Measurements from ENCODE around the gene ICAM3.

ICAM3 gene

GRCh38 chr19:10317857-10318462 lies 21.5 kb downstream of the ICAM3 start:
- no peak for DNase-seq

DNA sequence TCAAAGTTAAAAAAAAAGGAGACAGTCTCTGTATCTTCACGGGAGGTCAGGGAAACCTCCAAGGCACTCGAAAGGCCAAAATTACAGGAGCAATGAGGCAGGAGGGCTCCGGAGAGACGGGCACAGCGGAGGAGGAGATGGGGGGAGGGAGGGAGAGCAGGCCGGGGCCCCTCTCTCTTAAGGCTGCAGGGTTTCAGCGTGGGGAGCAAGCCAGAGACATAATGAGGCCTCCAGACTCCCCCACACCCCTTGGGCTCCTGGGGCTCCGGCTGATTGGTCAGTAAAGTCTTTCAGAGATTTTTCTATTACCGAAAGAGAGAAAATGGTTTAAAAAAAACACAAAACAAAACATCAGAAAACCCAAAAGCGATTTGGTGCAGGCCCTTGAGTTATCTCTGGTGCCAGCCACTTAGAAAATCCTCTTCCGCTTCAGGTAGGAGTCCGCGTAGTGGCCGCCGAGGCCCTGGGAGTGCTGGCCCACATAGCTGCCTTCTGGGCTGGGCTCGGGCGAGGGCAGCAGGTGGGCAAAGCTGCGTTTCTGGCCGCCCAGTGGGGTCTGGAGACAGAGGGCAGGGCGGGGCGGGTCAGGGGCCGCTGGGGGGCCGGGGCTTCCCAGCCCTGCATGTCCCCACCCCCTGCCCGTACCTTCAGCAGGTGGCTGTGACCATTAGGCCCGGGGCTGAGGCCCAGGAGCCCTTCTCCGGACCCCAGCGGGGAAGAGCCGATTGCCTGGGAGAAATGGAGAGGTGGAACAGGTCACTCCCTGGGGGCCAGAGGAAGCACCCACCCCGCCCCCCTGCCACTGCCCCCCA lies 22.2 kb downstream of the ICAM3 start:
- no peak for DNase-seq

- DNase-seq, result no peak
Observed at GRCh38 chr19:10316229-10317044, 23.0 kb downstream of the ICAM3 start.

- DNase-seq, result peak; percentile 90
Observed at GRCh38 chr19:10315335-10316214, 23.8 kb downstream of the ICAM3 start, which contains the start of gene FDX2. Gene FDX2, minus strand, starts transcription at chr19:10316015. Its CDS starts 19 bp downstream, at chr19:10315996.

GRCh38 chr19:10309423-10309822 lies 30.0 kb downstream of the ICAM3 start, which contains the start of gene ZGLP1:
Gene ZGLP1, minus strand, starts transcription at chr19:10309815.
- DNase-seq, result no peak

GRCh38 chr19:10306327-10306726 lies 33.1 kb downstream of the ICAM3 start:
- no peak for DNase-seq

- DNase-seq, result no peak
Observed at GRCh38 chr19:10305139-10305806, 34.2 kb downstream of the ICAM3 start.

DNA sequence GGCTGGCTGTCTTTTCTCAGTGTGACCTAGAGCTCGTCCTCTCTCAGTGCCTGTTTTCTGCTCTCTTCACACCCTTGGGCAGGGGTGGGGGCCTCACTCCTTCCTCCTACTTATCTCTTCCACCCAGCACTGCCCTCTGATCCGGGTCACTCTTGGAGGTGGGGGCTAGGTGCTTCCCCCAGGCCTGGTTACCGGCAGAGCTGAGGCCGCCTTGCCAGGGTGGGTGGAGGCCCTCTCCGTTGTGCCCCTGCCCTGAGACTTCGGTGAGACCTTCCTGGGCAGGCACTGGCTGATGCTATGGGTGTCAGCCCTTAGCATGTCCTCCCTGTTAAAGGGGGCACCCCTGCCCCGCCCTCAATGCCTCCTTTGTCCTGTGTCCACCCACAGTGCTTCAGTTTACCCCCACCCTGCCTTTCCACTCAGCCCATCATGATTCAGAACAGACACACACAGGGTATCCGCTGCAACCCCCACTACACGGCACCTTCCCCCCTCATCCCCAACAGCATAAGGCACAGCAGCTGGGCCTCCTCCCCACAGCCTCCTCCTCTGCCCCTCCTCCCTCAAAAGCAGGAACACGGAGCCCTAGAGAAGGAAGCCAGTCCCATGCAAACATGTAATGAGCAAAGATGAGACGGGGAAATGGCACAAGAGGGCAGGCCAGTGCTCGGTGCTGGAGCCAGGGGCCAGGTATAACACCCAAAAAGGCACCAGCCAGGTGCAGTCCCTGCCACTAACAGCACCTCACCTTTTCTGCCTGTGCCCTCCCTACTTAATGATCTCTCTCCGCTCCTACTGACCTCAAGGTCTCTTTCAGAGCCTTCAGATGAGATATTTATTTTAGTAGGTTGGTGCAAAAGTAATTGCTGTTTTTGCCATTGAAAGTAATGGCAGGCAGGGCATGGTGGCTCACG lies 39.6 kb downstream of the ICAM3 start:
- no peak for DNase-seq

DNA sequence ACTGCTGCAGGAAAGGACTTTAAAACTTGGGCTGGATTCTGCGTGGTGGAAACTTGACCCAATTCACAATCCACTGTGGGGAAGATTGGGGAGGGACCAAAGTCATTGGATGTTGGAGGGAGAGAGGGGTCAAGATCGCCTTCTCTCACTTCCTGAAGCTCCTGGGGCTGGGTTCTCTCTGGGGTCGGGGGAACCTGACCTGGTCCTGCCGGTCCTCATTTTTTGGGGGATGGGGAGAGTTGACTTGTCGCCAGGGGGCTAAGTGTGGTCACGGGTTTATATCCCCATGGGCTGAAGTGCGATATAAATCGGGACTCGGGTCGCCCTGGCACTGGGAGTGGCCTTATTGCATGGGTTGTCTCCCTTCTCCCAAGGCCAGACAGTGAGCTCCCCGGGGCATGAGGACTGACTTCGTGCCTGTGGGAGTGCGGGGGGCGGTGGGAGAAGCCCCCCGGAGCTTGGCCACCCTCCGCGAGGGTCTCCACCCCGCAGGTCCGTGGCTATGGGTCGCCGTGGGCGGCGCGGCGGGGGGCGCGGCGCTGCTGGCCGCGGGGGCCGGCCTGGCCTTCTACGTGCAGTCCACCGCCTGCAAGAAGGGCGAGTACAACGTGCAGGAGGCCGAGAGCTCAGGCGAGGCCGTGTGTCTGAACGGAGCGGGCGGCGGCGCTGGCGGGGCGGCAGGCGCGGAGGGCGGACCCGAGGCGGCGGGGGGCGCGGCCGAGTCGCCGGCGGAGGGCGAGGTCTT lies 43.4 kb downstream of the ICAM3 start:
- no peak for DNase-seq

- peak; percentile 54 for DNase-seq
Observed at GRCh38 chr19:10295305-10295846, 44.0 kb downstream of the ICAM3 start.

DNA sequence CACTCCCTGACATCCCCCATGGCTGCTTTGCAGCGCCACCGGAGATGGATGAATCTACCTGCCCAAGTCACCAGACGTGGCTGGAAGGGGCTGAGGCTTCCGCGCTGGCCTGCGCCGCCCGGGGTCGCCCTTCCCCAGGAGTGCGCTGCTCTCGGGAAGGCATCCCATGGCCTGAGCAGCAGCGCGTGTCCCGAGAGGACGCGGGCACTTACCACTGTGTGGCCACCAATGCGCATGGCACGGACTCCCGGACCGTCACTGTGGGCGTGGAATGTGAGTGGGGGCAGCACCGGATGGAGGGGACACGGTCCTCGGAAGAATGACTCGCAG lies 45.1 kb downstream of the ICAM3 start:
- no peak for DNase-seq

DNA sequence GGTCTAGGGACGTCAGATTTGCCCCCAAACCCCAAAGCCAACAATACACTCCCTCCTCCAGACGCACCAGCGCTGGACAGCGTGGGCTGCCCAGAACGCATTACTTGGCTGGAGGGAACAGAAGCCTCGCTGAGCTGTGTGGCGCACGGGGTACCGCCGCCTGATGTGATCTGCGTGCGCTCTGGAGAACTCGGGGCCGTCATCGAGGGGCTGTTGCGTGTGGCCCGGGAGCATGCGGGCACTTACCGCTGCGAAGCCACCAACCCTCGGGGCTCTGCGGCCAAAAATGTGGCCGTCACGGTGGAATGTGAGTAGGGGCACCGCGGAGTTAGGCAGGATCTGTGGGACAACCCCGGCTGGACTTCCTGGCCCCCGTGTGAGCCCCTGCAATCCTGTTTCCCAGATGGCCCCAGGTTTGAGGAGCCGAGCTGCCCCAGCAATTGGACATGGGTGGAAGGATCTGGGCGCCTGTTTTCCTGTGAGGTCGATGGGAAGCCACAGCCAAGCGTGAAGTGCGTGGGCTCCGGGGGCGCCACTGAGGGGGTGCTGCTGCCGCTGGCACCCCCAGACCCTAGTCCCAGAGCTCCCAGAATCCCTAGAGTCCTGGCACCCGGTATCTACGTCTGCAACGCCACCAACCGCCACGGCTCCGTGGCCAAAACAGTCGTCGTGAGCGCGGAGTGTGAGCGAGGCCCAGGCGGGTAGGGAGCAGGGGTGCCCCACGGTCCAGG lies 45.6 kb downstream of the ICAM3 start:
- DNase-seq, result no peak

- no peak for DNase-seq
Observed at GRCh38 chr19:10292789-10293636, 46.4 kb downstream of the ICAM3 start.

DNA sequence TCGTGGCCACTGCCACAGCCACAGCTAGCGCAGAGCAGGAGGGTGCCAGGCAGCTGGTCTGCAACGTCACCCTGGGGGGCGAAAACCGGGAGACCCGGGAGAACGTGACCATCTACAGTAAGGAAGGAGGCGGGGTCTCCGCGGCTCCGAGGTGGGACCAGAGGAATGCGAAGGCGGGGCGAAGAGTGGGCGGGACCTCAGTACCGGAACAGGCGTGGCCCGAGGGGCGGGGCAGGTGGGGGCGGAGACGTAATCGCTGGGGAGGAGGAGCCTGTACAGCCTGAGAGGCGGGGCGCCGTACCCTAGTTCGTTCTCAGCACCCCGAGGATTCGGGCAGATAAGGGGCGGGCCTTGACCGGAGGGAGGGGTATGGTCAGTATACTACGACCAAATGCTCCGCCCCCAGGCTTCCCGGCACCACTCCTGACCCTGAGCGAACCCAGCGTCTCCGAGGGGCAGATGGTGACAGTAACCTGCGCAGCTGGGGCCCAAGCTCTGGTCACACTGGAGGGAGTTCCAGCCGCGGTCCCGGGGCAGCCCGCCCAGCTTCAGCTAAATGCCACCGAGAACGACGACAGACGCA lies 47.1 kb downstream of the ICAM3 start:
- DNase-seq, result peak; percentile 82

- no peak for DNase-seq
Observed at GRCh38 chr19:10291554-10292205, 47.7 kb downstream of the ICAM3 start.

GRCh38 chr19:10290876-10291553 lies 48.4 kb downstream of the ICAM3 start:
- DNase-seq, result peak; percentile 58

Data from stimulated activated CD4-positive, alpha-beta T cell treated with anti-CD3 and anti-CD28 coated beads, Interleukin-1b, Interleukin-23, amount 100 ng/mL, for 48 hours (primary cell).